Measurements from ENCODE around the gene TMSB4X.

Gene TMSB4X

DNA sequence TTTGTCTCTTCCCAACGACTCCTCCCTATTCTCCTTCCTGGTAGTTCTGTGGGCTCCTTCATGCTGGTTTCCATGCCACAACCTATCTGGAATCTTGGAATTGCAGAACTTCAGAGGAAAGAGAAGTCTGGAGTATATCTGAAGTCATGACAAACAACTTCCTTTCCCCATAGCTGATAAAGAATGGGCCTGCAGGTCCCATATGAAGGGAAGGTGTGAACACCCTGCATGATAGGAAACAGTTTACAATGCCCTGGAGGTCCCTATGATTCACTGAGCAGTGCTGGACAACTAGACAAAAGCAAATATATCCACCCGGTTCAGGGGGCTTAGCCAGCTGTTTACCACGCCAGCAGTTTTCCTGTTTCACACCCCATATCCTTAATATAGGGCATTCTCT, 50.1 kb downstream of the TMSB4X start:
- no peak for DNase-seq (ENCODE audit: low read depth in 2 of 2)
